HG02678 (cell line): Measurements from ENCODE around the gene PRKAG2.

Experiments used
- ATAC-seq: cut with Tn5 transposase; IDR thresholded peaks from one replicate; pipeline ENCODE4 v1.9.1; 2021; ENCODE audit warnings: mild to moderate bottlenecking, moderate library complexity; ENCODE audit not compliant: unreplicated experiment

PRKAG2 gene

GRCh38 chr7:151603951-151604350 is 273.0 kb downstream of the PRKAG2 start:
- no peak for ATAC-seq

GRCh38 chr7:151601521-151602305 is 275.2 kb downstream of the PRKAG2 start:
- no peak for ATAC-seq

- no peak for ATAC-seq
Measured at GRCh38 chr7:151600331-151600730, 276.6 kb downstream of the PRKAG2 start.

- no peak for ATAC-seq
Measured at GRCh38 chr7:151599401-151600227, 277.3 kb downstream of the PRKAG2 start.

GRCh38 chr7:151597541-151598444 is 279.1 kb downstream of the PRKAG2 start:
- no peak for ATAC-seq

- no peak for ATAC-seq
Measured at GRCh38 chr7:151595702-151596350, 281.1 kb downstream of the PRKAG2 start.

- ATAC-seq: no peak
Measured at GRCh38 chr7:151592868-151593486, 283.9 kb downstream of the PRKAG2 start.

- ATAC-seq: no peak
Measured at GRCh38 chr7:151592330-151592729, 284.6 kb downstream of the PRKAG2 start.

GRCh38 chr7:151591866-151592265 is 285.0 kb downstream of the PRKAG2 start:
- ATAC-seq: no peak

- ATAC-seq: no peak
Measured at GRCh38 chr7:151590850-151591771, 285.8 kb downstream of the PRKAG2 start.

- no peak for ATAC-seq
Measured at GRCh38 chr7:151590071-151590849, 286.7 kb downstream of the PRKAG2 start.

- no peak for ATAC-seq
Measured at GRCh38 chr7:151588982-151589381, 287.9 kb downstream of the PRKAG2 start.

GRCh38 chr7:151586531-151587260 is 290.2 kb downstream of the PRKAG2 start:
- ATAC-seq: no peak

- no peak for ATAC-seq
Measured at GRCh38 chr7:151585744-151586393, 291.0 kb downstream of the PRKAG2 start.

GRCh38 chr7:151581741-151582140 is 295.2 kb downstream of the PRKAG2 start:
- ATAC-seq: no peak

GRCh38 chr7:151579644-151580043 is 297.3 kb downstream of the PRKAG2 start:
- no peak for ATAC-seq

- ATAC-seq: no peak
Measured at GRCh38 chr7:151575410-151575809, 301.5 kb downstream of the PRKAG2 start.
